Measurements from ENCODE around the gene NECTIN1.

The NECTIN1 gene

DNA sequence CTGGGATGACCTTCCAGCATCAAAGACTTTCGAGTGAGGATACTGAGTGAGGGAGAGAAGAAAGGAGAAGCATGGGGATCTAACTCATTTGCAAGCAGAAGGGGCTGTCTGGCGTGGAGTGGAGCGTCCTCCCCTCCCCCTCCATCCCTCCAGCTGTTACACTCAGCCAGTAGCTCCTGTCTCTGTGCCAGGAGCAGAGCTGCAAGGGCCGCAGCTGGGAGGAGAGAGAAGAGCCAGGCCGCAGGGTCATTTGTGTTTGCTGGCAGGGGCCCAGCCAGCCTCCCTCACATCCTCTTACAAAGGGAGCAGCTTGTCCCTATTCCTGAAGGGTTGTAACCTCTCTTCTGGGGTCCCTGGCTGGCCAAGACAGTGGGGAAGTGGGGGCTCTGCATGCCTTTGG lies 57.9 kb downstream of the NECTIN1 start:
- DNase-seq: no peak

DNA sequence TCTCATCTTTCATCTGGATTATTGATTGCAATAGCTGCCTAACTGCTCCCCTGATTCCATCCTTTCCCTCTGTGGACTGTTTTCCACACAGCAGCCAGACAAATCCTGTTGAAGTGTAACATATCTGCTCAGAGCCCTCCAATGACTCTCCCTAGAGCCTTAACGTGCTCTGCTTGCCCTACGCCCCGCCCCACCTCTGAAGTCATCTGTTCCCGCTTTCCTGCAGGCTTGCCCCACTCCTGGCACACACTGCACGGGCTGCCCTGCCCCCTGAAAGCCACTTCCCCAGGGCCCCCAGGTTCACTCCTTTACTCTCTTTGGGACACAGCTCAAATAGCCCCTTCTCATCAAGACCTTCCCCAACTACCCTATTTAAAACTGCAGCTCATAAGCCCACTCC lies 59.5 kb downstream of the NECTIN1 start:
- no peak for DNase-seq

DNA sequence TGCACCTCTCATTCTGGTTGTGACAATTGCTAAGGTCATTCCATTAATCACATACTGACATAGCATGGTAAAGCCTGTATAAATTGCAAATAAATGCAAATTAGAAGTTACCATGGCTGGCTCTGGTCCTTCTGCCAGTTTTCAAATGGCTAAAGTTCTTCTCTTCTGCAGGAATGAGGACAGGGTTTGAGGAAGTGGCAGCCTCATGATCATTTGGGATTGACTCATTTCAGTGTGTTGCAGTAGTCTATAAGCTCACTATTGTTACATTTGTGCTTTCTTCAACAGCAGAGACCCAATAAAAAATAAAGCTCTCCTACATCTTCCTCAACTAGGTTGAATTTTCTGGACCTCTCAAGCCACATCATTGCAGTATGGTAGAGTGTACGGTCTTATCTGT lies 60.3 kb downstream of the NECTIN1 start:
- DNase-seq: no peak

DNA sequence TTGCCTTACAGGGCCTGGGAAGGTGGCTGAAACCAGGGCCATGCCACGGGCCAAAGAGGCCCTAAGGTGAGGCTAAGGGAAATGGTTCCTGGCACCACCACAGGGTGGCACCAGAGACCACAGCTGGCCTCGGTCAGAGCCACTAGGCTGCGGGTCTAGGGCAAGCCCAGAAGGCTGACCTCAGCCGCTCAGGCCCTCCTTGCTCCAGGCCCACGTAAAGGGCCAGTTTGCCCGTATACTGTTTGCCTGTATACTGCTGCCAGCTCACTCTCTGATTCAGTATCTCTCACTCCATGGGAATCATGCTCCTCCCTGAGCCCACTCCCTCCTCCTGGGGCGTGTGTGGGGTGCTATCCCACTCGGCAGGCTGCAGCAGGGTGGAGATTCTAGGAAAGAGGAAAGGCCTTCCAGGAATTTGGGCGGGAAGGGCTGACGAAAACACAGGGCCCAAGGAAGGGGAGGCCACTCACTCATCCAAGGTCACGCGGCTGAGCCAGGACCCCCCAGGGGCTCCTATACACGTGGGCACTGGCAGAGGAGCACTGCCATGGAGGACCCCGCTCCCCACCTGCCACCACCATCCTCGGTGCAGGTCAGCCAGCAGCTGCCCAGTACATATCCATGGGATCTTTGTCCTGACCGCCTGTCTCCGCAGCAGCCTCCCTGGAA lies 62.4 kb downstream of the NECTIN1 start:
- peak; percentile 58 for DNase-seq

GRCh38 chr11:119666061-119666460 lies 62.9 kb downstream of the NECTIN1 start:
- no peak for DNase-seq

DNA sequence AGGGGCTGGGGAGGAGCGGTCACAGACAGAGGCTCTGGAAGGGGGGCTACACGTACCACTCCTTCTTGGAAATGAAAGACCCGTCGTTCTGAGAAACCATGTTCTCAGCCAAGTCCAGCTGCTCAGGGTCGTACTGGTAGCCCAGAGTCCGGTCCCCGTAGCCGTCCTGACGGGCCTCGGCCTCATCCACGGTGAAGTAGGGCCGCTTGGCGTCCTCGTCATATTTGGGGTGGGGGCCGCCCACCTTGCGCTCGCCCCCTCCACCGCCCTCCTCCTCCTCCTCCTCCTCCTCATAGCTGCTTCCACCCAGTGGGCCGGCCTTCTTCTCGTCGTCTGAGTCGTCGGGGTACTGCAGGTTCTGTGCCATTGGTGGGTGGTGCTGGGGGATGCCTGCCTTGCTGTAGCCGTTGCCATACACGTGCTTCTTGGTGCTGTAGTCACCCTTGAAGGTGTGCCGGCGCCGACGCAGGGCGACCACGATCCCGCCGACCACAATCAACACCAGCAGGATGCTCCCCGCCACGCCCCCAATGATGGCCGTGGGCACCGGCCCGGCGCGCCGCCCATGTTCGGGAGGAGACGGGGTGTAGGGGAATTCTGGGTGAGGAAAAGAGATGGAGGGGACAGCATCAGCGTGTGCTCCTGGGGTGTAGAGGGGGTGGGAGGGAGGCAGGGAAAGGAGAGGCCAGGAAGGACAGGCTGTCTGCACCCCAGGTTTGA lies 64.1 kb downstream of the NECTIN1 start:
- DNase-seq: no peak

- no peak for DNase-seq
Observed at GRCh38 chr11:119664063-119664572, 64.9 kb downstream of the NECTIN1 start.

DNA sequence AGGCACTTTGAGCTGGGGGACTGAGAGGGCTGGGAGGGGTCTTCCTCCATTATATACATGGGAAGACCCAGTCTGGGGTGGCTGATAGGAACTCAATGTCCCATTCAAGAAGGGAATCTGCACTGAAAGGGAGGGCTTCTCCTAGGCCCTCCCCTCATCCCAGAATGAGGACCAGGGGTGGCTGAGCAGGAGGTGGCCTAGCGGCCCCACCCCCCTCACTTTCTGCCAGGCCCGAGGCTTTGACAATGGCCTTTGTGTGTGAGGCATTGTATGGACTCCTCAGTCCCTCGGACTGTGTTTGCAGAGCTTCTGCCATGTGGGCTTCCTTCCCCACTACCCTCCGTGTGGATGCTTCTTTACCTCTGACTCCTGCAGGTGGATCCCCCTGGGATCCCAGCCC lies 65.7 kb downstream of the NECTIN1 start:
- no peak for DNase-seq

DNA sequence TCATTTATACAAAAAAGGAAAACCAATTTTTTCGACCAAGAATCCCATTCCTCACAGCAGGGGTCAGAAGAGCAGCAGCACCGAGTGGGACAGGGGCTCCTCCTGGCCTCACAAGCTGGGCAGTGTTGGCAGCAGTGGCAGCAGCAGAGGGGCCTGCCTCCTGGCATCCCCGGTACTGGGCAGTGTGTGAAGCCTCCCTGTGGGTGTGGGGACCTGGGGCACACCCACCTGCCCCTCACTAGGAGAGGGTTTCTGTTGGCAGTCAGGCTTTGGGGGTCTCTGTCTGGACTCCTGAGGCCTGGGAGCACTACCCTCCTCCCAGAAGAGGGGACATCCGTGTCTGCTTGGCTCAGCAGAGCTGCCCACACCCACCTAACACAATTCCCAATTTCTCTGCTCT lies 67.8 kb downstream of the NECTIN1 start:
- DNase-seq: no peak

DNA sequence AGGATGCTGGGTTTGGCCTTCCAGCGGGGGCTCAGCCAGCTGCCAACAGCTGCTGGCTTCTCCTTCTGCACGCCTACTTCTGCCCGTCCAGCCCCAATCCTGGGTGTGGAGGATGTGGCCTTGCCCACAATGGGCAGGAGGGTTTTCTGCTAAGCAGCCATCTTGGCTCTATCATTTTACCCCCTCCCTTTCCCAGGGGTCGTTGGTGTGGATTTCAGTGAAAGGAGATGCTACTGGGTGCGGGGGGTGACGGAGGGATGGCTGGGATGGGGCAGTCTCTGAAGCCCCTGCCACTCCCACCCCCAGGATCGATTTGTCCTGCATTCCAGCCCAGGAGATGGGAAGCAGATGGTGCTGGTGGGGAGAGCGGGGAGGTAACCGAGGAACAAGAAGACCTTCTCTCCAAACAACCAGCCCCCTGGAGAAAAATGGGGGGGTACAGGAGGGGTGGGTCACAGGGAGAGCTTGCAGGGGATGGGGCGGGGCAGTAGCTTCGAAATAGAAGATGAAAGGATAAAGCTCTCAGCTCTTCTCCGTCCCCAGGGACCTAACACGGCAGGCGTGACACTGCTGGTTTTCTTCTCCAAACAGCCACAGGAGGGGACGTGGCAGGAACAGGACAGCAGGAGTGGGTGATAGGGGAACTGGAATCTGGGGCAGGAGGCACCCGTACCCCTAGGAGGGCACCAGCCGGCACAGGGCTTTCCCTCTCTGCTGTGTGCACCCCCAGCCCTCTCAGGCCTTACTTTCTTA lies 68.9 kb downstream of the NECTIN1 start:
- no peak for DNase-seq

GRCh38 chr11:119652907-119653659 lies 75.9 kb downstream of the NECTIN1 start:
- no peak for DNase-seq

DNA sequence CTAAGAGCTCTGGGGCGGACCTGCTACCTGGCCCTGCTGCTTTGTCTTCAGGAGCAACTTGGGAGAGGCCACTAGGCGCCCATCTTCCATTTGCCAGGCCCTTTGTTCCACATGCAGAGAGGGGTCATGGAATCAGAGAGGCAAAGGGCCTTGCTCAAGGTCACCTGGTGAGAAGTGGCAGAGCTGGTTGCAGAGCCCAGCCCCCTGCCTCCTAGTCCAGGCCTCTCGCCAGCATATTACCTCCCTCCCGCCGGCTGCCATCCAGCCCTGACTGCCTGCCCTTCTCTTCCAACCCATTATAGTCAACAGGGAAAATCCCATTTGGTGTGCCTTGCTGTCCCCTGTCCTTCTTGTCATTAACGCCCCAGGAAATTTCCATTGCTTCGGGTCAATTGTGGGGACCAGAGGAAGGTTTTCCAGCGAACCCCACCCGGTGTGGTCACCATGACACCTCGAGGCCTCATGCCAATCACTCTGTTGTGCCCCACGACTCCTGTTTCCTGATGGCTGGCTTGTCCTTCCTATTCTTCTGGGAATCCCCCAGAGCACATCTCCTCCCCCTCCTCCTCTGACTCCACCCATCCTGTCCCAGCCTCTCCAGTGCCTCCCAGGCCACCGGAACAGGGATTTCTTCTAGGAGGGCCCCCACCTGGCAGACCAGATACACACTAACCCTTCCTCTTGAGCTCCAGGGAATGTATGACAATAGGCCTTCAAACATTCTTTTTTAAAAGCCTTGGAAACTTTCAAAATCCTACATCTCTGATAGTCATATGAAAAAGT lies 77.0 kb downstream of the NECTIN1 start:
- DNase-seq: no peak

- no peak for DNase-seq
Observed at GRCh38 chr11:119650251-119650650, 78.7 kb downstream of the NECTIN1 start.

GRCh38 chr11:119647254-119647653 lies 81.7 kb downstream of the NECTIN1 start:
- no peak for DNase-seq

- DNase-seq: no peak
Observed at GRCh38 chr11:119645018-119645417, 84.0 kb downstream of the NECTIN1 start.

DNA sequence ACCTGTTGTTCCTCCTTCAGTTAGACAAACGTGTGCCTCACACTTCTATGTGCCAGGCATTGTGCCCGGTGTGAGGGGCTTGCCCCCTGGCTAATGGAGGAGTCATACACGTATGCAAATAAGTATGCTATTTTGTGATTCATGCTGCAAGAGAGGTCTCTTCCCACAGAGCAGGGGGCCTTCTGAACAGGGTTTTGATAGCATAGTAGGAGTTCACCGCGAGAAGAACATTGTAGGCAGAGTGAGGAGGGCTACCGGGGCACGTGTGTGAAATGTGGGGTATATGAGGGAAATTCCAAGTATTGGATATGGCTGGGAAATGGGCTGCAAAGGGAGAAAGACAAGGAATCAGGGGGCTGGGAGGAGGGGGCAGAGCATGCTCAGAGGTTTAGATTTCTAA lies 84.5 kb downstream of the NECTIN1 start:
- no peak for DNase-seq

- DNase-seq: no peak
Observed at GRCh38 chr11:119643876-119644225, 85.1 kb downstream of the NECTIN1 start.

DNA sequence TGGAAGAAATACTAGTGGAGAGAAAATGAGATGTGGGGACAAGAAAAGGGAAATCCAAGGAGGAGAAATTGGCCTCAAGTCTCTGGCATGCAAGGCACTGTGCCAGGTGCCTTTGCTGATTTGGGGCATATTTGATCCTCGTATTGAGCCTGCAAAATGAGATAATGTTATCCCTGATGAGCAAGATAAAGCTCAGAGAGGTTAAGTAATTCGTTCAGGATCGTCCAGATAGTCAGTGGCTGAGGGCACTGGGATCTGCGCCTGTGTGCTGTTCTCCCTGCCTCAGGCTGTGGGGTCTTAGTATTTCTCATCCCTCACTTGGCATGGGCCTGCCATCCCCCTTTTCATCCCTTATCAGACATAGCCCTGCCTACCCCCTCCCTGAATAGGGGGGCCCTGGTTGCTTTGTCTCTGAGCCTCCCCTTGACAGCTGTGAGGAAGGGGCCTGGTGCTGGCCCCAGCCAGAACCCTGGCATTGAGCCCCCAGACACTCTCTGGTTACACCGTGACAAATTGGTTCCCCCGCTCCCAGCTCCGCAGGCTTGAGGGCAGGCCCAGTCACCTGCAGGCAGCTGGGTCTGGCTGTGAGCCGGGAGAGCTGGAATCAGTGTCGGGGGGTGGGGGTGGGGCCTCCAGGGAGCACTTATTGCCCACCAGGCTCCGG lies 85.7 kb downstream of the NECTIN1 start:
- no peak for DNase-seq

DNA sequence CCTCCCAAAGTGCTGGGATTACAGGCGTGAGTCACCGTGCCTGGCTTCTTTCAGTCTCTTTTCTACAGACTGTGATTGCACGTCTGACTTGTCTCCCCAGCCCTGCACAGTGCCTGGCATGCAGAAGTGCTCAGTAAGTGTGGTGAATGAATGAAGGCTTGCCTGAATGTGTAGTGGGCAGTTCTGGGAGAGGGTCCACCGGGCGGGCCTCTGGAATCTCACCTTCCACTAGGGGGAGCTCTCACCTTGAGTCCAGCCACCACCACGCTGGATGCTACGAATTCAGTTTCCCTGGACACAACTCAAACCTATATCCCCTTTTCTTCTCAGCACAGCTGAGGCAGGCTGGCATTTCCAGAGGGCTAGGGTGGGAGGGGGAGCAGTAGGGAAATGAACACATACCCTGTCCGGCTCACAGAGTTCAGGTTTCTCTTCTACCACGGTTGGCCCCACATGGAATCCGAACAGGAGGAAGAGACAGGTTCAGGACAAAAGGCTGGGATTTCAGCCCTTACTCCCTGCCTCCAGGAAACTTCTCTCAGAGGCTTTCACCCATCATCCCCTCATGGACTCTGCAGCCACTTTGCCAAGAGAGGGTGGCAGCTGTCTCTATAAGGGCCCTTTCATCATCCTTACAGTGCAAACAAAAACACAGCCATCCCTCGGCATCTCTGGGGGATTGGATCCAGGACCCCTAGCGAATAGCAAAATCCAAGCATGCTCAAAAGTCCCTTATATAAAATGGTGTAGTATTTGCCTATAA lies 86.8 kb downstream of the NECTIN1 start:
- DNase-seq: peak; percentile 10

- DNase-seq: no peak
Observed at GRCh38 chr11:119640541-119640940, 88.5 kb downstream of the NECTIN1 start.

DNA sequence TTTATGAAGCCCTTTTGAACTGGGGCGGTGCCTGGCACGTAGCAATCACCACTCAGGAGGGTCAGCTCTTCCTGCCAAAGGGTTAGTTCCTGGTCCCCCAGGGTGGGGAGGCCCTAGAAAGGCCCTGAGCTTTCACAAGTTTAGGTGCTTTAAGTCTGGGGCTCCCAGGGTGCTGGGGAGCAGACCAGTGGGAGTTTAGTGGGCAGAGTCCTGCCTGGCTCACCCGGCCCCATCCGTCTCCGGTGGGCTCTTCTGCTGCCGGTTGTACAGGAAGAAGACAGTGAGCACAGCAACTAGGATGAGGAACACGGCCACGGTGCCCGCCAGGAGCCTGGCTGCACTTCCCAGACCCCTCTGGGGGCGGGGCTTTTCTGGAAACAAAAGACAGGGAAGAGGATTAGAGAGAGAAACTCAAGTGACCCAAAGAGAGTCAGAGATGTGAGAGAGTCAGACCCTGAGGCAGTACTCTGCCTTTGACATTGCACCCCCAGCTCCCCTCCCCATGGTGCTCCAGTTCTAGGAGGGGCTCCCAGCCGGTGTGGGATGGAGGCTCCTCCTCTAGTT lies 89.3 kb downstream of the NECTIN1 start:
- DNase-seq: no peak
